ENCODE measurements around the gene PDE6H. TPM values are rescaled to one million over a fixed set of nuclear protein-coding genes. Genes with fewer than 3 reads are reported as not detected.
A peak's percentile ranks its signal among the peaks of the same experiment; 100 is the strongest.

The PDE6H gene
- total RNA-seq, 4 donors from 2014 or later = not detected

DNA sequence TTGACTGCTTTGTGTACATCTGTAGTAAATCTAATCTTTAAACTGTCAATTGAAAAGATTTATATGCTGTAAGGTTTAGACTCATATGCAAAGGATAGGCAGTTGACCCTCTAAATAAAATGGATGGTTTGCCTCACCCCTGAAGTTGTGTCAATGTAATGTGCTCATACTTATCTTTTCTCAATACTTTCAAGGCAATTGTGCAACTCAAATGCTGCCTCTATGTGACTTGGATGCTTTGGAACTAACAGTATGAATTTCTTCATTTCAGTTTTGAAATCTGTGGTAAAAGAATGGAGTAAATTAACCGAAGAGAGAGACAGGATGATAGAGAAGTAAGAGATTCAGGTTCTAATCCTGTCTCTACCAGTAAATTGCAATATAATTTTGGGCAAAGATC is 9.7 kb downstream of the PDE6H start:
- no peak for DNase-seq
- Histone ChIP-seq H3K9me3 (no peaks in the 10 kb centered on the region), H3K27me3 (no peaks in the 10 kb centered on the region), H3K4me3 (replicated peaks in 1 of 3) (no peak overlapping the region), H3K27ac (no peak overlapping the region), H3K4me1 (peaks cover 0 to 2% of the 10 kb centered on the region in 2 donors), H3K36me3 (no peaks in the 10 kb centered on the region)
- intact Hi-C loops (cut with DNase I) = no loop called here
- WGBS, 2 donors = 91 to 95% methylated on average over 1 of the region's 1 CpG
- TF ChIP-seq POLR2A (IDR thresholded peaks at IDR 0.05) = no peak
- TF ChIP-seq, protein P1, sequence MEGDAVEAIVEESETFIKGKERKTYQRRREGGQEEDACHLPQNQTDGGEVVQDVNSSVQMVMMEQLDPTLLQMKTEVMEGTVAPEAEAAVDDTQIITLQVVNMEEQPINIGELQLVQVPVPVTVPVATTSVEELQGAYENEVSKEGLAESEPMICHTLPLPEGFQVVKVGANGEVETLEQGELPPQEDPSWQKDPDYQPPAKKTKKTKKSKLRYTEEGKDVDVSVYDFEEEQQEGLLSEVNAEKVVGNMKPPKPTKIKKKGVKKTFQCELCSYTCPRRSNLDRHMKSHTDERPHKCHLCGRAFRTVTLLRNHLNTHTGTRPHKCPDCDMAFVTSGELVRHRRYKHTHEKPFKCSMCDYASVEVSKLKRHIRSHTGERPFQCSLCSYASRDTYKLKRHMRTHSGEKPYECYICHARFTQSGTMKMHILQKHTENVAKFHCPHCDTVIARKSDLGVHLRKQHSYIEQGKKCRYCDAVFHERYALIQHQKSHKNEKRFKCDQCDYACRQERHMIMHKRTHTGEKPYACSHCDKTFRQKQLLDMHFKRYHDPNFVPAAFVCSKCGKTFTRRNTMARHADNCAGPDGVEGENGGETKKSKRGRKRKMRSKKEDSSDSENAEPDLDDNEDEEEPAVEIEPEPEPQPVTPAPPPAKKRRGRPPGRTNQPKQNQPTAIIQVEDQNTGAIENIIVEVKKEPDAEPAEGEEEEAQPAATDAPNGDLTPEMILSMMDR (IDR thresholded peaks at IDR 0.05) = no peak

DNA sequence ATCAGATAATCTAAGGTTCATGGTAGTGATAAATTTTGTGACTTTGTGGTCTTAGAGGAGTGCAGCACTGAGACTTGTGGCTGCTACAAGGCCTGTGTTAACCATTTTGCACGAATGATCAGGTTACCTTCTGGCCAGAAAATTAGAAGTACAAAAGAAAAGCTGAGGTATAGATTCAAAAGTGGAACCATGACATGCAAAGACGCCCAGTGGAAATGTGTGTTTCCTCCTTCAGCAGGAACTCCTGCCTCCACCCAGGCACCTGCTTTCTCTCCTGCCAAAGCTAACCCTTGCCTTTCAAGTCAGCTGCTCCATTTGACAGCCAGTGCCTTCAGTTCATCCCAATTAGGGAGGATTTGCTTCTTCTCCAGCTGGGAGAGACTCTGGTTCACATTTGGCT is 10.1 kb downstream of the PDE6H start:
- TF ChIP-seq POLR2A (IDR thresholded peaks at IDR 0.05) = no peak
- TF ChIP-seq, protein P1 (IDR thresholded peaks at IDR 0.05) = no peak
- DNase-seq = no peak
- H3K27me3 ChIP-seq = no peaks in the 10 kb centered on the region
- H3K4me1 ChIP-seq = peaks cover 0 to 2% of the 10 kb centered on the region in 2 donors
- intact Hi-C loops (cut with DNase I) = no loop called here
- no peaks in the 10 kb centered on the region for H3K36me3 ChIP-seq
- no peak overlapping the region for H3K4me3 ChIP-seq (replicated peaks in 1 of 3)
- H3K9me3 ChIP-seq = no peaks in the 10 kb centered on the region
- H3K27ac ChIP-seq = no peak overlapping the region
- 78 to 81% methylated on average over 2 of the region's 2 CpGs for WGBS, 2 donors

DNA sequence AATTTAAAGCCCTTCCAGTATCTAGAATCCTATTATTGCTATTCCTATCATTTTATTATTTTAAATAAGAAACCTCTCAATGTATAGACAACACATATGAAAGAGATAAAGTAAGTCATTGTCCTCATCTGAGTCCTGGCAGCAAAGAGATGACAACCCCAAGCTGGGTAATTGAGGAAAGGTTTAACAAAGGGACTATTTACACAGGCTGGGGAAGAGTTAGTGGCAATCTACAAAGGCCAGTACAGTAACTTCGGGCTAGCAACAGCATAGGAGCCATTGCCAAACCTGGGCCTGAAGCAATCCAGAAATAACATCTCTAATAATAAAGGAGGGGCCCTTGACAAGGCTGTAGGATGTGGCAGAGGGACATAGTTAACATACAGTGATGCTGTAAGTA is 11.2 kb downstream of the PDE6H start:
- TF ChIP-seq, protein P1 (IDR thresholded peaks at IDR 0.05) = no peak
- TF ChIP-seq POLR2A (IDR thresholded peaks at IDR 0.05) = no peak
- 58 to 68% methylated on average over 1 of the region's 1 CpG for WGBS, 2 donors
- H3K4me3 ChIP-seq (replicated peaks in 1 of 3) = no peak overlapping the region
- no peaks in the 10 kb centered on the region for H3K27me3 ChIP-seq
- no peaks in the 10 kb centered on the region for H3K9me3 ChIP-seq
- intact Hi-C loops (cut with DNase I) = no loop called here
- peaks cover 0 to 2% of the 10 kb centered on the region in 2 donors for H3K4me1 ChIP-seq
- H3K36me3 ChIP-seq = no peaks in the 10 kb centered on the region
- DNase-seq = no peak
- H3K27ac ChIP-seq = no peak overlapping the region

DNA sequence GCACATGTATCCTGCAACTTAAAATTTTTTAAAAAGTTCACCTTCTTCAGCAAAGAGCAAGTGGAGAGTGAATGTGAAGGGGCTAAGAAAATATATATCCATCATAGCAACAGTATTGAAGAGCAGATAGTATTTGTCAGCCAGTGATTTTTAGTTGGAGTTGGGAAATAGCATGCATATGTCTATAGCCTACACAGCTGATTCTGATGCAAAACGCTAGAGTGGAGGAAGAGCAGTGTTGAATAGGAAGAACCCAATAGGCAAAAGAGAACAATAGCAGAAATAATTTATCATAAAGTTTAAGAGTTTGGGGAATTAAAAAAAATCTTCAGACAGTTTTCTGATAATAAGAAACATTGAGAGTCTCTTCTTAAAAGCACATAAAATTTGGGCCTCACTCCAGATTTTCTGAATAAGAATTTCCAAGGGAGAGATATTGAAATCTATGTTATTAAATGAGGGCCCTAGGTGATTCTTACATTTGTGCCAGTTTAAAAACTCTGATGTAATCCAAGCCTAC is 12.0 kb downstream of the PDE6H start:
- WGBS, 2 donors = 82 to 84% methylated on average over 1 of the region's 1 CpG
- TF ChIP-seq, protein P1 (IDR thresholded peaks at IDR 0.05) = no peak
- no peak for TF ChIP-seq POLR2A (IDR thresholded peaks at IDR 0.05)
- H3K9me3 ChIP-seq = no peaks in the 10 kb centered on the region
- intact Hi-C loops (cut with DNase I) = no loop called here
- H3K27ac ChIP-seq = no peak overlapping the region
- H3K27me3 ChIP-seq = no peaks in the 10 kb centered on the region
- no peak overlapping the region for H3K4me3 ChIP-seq (replicated peaks in 1 of 3)
- no peaks in the 10 kb centered on the region for H3K36me3 ChIP-seq
- H3K4me1 ChIP-seq = peaks cover 0 to 2% of the 10 kb centered on the region in 2 donors
- no peak for DNase-seq

DNA sequence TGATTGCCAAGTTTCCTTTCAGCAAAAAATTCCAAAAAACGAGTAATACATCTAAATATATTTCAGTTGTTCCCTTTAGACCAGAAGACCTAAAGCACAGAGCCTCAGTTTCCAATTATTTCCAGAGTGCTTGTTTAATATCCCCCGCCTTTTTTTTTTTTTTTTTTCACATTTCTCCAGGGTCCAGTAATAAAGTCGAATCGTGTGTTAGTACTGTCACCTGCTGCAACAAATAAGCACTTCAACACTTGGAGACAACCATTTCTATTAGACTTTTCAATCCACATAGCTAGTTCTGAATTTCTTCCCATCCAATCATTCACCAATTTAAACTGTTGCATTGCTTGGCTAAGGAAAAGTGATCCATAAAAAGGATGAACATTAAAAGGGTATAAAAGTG is 13.6 kb downstream of the PDE6H start:
- DNase-seq = no peak
- no peaks in the 10 kb centered on the region for H3K9me3 ChIP-seq
- H3K36me3 ChIP-seq = no peaks in the 10 kb centered on the region
- H3K4me3 ChIP-seq (replicated peaks in 1 of 3) = no peak overlapping the region
- H3K4me1 ChIP-seq = peaks cover 0 to 2% of the 10 kb centered on the region in 2 donors
- intact Hi-C loops (cut with DNase I) = no loop called here
- H3K27me3 ChIP-seq = no peaks in the 10 kb centered on the region
- no peak overlapping the region for H3K27ac ChIP-seq
- no peak for TF ChIP-seq POLR2A (IDR thresholded peaks at IDR 0.05)
- TF ChIP-seq, protein P1 (IDR thresholded peaks at IDR 0.05) = peak in 2 of 6 experiments; percentile 17 to 26
- 73 to 76% methylated on average over 4 of the region's 4 CpGs for WGBS, 2 donors
